Measurements from ENCODE around the gene SCNN1G.

Gene SCNN1G

DNA sequence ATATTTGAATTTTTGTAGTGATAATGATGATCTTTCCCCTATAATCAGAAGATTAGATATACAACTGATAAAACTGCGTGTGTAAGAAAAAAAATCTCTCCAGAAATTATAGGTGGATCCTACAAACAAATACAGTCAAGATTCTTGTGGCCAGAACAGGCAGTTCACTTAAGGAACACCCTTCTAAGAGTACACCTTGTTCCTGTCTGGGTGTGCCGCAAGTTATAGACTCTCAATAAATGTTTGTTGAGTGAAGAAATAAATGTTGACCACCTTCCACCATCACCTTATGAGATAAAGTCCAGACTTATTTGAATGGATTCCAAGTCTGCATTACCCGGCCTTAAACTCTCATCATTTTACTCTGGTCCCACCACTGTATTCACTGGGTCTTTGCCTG, 73.9 kb downstream of the SCNN1G start:
- DNase-seq = no peak

DNA sequence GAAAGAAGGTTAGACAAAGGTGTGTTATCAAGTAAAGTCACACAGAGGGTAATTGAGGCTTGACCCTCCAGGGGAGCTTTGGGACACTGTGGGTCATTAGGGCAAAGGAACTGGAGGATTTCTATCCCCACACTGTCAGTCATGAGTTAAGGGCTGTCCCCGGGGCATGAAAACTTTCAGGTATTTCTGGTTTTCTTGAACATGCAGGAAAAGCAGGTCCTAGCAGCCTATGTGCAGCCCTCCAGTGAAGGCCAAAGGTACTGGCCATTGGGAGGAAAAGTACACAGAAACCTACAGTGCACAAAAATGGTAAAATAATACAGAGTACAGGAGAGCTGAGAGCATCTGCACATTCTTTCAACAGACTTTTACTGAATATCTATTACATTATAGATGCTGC, 75.1 kb downstream of the SCNN1G start:
- DNase-seq = no peak

DNA sequence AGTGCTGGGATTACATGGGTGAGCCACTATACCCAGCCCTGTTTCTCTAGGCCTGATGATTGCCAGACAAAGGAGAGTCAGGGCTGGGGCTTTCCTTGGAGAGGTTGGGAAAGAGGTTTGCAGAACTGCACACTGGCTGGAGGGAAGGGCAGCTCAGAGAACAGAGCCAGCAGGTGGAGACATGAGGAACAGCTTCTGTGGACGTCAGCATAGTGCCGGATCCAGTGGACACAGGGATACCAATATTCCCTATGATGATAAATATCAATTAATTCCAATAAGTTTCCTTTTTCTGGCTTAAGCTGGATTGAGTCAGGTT, 76.3 kb downstream of the SCNN1G start:
- no peak for DNase-seq

Measured in effector CD4-positive, alpha-beta T cell (primary cell).